Ovary (tissue), 9 donors: ENCODE measurements around the gene TP73. TPM values are rescaled to one million over a fixed set of nuclear protein-coding genes. Genes with fewer than 3 reads are reported as not detected.
A peak's percentile ranks its signal among the peaks of the same experiment; 100 is the strongest.

Experiments
- DNase-seq, 5 donors: peaks; one replicate each; pipeline ENCODE4 v3.0.0-alpha.2; 2019 to 2020
- H3K27ac ChIP-seq, 2 donors: fragments of 200-600 bp; one replicate each; pipeline versions ENCODE4 v1.5.1 to v1.8.0; 2019 to 2022
- H3K27me3 ChIP-seq: fragments of 200-600 bp; one replicate; pipeline ENCODE4 v1.8.0; 2022
- H3K36me3 ChIP-seq: fragments of 200-600 bp; sonication (generic); one replicate; pipeline ENCODE4 v1.5.1; 2019
- H3K4me1 ChIP-seq: one replicate; pipeline ENCODE4 v1.8.1; 2013; ENCODE audit warnings: mild to moderate bottlenecking, moderate library complexity; ENCODE audit not compliant: insufficient read depth
- H3K4me3 ChIP-seq: fragments of 200-600 bp; sonication (generic); one replicate; pipeline ENCODE4 v1.5.1; 2017
- H3K9me3 ChIP-seq, 2 donors: fragments of 200-600 bp in 1 of 2; sonication (generic) in 1 of 2; one replicate each; pipeline versions ENCODE4 v1.5.1 to v1.8.1; 2013 to 2019; ENCODE audit warnings: mild to moderate bottlenecking in 1 of 2, moderate library complexity in 1 of 2
- EP300 ChIP-seq: sonication (generic); formaldehyde crosslinking; IDR thresholded peaks from one replicate; pipeline ENCODE4 v1.6.1; 2017; ENCODE audit warnings: antibody characterized with exemption
- POLR2A ChIP-seq: fragments of 450-650 bp; IDR thresholded peaks from one replicate; pipeline ENCODE4 v1.6.1; 2017; ENCODE audit warnings: antibody characterized with exemption, mild to moderate bottlenecking, moderate library complexity
- WGBS, 3 donors: extraction: QIAGEN DNeasy Blood & Tissue Kit in 1 of 3; methylation state at CpG; one replicate each; pipeline versions ENCODE4 v1.1.5 to v1.1.7; 2013 to 2017; 5-methylcytosine and 5-hydroxymethylcytosine counted together
- intact Hi-C, 4 donors: fragments of 100-400 bp; cut with DNase I; formaldehyde crosslinking; loops; one replicate each; pipeline versions ENCODE4 v1.11.0 to v1.15.1; 2022 to 2023
- polyA plus RNA-seq, 2 donors: library from polyadenylated mRNA; stranded (reverse); fragments of 200-250 nt in 1 of 2; fragments of 350-450 nt in 1 of 2; fragmentation: Illumina TruSeq in 1 of 2; extraction: RNeasy Lipid Tissue Mini Kit (QIAGEN cat#74804) in 1 of 2; gene quantifications; one replicate each; pipeline ENCODE4 v1.2.3, GENCODE V29; 2013 to 2014
- total RNA-seq, 7 donors: library from RNA; depleted of rRNA in 2 of 7; stranded (reverse); fragments of >200 nt in 2 of 7; fragmentation: NEBNext Ultra II Directional in 3 of 7; extraction: Animal tissue kit (Norgen Biotek cat#: 25700) in 3 of 7; gene quantifications; one replicate each; pipeline versions ENCODE4 v1.1.0 to v1.2.4, GENCODE V29; 2016 to 2023
- TF ChIP-seq, protein P1 (sequence below), 3 donors: fragments of 450-650 bp in 2 of 3; fragments of 200-600 bp in 1 of 3; IDR thresholded peaks; one replicate each; pipeline versions ENCODE4 v1.5.1 to v1.8.0; 2016 to 2022; ENCODE audit warnings: antibody characterized with exemption in 3 of 3, mild to moderate bottlenecking in 1 of 3
- donor health status: DM: no; HTN: no; CAD: no; lungs with moderate emphysema.
- donor health status: DM: no; HTN: no; CAD: no.
- donor health status: Bipolar disorder and iron deficiency.
- donor health status: DM: yes; HTN: yes; CAD: no.
- donor health status: DM: no; HTN: no; CAD: no.
- donor health status: DM: yes; HTN: yes; CAD: no.

The TP73 gene
- total and polyA plus RNA-seq, 9 donors, result 0.03 to 7.5 (median 0.42) TPM

DNA sequence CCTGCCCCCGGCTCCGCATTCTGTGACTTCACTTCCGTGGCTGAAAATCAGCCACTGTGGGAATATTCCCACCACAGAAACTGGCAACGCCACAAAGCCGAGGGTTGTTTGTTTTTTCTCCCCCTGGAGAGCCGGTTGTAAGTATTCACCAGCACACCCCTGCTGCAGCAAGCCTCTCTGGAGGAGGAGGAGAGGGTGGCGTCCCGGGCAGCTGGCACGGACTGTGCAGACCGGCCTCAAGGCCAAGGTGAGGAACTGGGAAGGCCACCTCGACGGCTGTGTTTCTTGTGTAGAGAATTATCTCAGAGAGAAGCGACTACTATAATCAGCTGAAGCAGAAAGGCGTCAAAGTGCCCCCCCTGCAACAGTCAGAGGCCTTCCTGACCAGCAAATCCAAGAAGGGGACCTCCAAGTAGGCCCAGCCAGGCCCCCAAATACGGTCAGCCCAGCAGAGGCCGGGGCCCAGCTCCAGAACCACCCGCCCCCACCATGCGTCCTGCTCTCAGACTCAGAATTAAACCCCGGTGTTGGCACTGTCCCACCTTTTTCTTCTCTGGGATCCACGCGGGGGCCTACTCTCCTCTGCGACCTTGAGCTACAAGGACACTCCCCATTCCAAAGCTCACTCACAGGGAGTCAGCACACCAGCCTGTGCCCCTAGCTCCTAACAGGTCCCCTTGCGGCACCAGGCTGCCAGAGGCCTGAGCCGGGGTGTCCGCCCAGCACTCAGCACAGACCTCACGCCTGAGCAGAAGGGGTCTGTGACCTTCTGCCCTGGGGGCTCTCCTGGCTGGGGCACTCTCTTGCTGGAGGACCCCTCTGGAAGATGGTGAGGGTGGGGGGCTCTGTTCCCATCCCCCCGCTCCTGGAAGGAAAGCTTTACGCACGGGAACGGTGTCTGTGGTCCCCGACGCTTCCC, 119.1 kb downstream of the TP73 start:
- H3K36me3 ChIP-seq, result no peaks in the 10 kb centered on the region
- intact Hi-C loops, result no loop called here
- 13 to 22% (median 14%) methylated on average over 32 of the region's 32 CpGs for WGBS, 3 donors
- peak overlapping the region; percentile 64 for H3K4me3 ChIP-seq
- H3K9me3 ChIP-seq, result no peaks in the 10 kb centered on the region
- TF ChIP-seq EP300, result no peak
- TF ChIP-seq, protein P1, sequence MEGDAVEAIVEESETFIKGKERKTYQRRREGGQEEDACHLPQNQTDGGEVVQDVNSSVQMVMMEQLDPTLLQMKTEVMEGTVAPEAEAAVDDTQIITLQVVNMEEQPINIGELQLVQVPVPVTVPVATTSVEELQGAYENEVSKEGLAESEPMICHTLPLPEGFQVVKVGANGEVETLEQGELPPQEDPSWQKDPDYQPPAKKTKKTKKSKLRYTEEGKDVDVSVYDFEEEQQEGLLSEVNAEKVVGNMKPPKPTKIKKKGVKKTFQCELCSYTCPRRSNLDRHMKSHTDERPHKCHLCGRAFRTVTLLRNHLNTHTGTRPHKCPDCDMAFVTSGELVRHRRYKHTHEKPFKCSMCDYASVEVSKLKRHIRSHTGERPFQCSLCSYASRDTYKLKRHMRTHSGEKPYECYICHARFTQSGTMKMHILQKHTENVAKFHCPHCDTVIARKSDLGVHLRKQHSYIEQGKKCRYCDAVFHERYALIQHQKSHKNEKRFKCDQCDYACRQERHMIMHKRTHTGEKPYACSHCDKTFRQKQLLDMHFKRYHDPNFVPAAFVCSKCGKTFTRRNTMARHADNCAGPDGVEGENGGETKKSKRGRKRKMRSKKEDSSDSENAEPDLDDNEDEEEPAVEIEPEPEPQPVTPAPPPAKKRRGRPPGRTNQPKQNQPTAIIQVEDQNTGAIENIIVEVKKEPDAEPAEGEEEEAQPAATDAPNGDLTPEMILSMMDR (IDR thresholded peaks at IDR 0.05), result no peak
- TF ChIP-seq POLR2A, result no peak
- H3K27me3 ChIP-seq, result no peaks in the 10 kb centered on the region
- H3K27ac ChIP-seq, result peak overlapping the region; percentile 1 to 90
- H3K4me1 ChIP-seq, result peaks cover 17% of the 10 kb centered on the region
- peak; percentile 71 to 77 (median 75) for DNase-seq

DNA sequence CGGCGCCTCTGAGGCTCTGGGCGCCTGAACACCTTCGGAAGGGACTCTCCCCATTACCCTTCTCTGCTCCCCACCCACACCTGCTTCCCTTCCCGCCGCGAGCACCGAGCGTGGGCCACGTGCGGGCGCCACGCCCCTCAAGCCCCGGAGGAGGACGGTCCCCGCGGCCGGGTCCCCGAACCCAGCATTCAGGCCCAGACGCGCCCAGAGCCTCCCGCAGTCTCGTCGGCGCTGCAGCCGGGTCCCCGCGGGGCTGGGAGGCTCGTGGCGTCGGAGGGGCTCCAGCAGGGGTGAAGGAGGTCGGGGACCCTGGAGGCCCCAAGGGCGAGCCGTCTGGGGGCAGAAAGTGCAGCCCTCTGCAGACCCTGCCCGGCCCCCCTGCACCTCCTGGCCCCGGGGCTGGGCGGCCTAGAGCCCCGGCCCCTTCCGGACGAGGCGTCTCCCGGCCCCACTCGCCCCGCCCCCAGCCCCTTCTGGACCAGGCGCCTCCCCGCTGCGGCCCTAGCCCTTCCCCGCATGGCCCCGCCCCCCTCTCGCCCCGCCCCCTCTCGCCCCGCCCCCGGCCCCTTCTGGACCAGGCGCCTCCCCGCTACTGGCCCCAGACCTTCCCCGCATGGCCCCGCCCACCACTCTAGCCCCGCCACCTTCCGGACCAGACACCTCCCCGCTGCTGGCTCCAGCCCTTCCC, 119.9 kb downstream of the TP73 start:
- no peaks in the 10 kb centered on the region for H3K9me3 ChIP-seq
- H3K27ac ChIP-seq, result peak overlapping the region; percentile 70 to 90
- H3K4me3 ChIP-seq, result peak overlapping the region; percentile 64
- peaks cover 17% of the 10 kb centered on the region for H3K4me1 ChIP-seq
- no peaks in the 10 kb centered on the region for H3K27me3 ChIP-seq
- WGBS, 3 donors, result 0 to 1% (median 1%) methylated on average over 3 to 59 of the region's 61 CpGs
- peak; percentile 94 to 97 (median 95) for DNase-seq
- intact Hi-C loops, result no loop called here
- TF ChIP-seq EP300, result no peak
- TF ChIP-seq POLR2A, result peak; percentile 50
- H3K36me3 ChIP-seq, result no peaks in the 10 kb centered on the region

DNA sequence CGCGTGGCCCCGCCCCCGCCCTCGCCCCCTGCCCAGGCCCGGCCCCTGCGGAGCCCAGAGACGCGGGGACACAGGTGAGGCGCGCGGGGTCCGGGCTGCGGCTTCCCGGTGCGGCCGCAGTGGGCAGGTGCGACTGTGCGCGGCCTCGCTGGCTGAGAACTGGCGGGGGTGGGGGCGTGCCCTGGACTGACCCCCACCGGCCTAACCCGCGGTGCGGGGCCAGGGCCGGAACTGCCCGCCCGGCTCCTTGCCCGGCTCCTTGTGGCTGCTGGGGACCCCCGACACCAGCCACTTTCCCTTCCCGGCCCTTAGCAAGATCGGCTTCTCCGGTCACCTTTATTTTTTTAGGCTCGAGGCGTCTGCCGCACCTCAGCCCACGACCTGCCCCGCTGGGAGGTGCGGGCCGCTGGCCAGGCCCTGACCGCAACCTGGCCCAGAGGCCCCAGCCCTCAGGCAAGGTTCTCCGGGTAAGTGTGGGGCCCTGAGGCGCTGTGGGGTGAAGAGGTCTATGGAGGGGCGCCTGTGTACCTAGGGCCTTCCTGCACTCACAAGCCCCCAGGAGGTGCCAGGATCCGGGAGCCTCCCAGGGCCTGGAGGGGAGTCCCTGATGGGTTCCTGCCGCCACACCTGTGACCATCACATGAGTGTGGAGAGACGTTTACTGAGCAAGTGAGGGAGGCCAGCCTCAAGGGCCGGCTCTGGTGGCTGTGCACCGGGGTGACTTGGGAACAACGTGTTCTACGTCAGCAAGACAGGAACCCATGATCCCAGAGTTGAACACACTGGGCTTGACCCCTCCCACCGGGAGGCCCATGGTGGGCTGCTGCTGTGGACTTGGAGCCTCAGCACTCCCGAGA, 120.6 kb downstream of the TP73 start, which contains the start of gene SMIM1:
Gene SMIM1 (plus strand): TSS at position 35 of the 857 bp plus-strand sequence. CDS start 2,625 bp downstream, outside the sequence.
- TF ChIP-seq EP300, result no peak
- TF ChIP-seq POLR2A, result no peak
- TF ChIP-seq, protein P1 (IDR thresholded peaks at IDR 0.05), result no peak
- peak within 1 kb of the TSS; percentile 64 for H3K4me3 ChIP-seq
- peak in 3 of 5 donors; percentile 39 to 54 (median 44) for DNase-seq
- intact Hi-C loops, result no loop called here
- H3K4me1 ChIP-seq, result peaks cover 17% of the 10 kb centered on the region
- no peaks in the 10 kb centered on the region for H3K27me3 ChIP-seq
- no peaks in the 10 kb centered on the region for H3K9me3 ChIP-seq
- 23 to 37% (median 26%) methylated on average over 34 to 55 of the region's 55 CpGs for WGBS, 3 donors
- H3K27ac ChIP-seq, result peak within 1 kb of the TSS; percentile 70 to 90
- H3K36me3 ChIP-seq, result no peaks in the 10 kb centered on the region

DNA sequence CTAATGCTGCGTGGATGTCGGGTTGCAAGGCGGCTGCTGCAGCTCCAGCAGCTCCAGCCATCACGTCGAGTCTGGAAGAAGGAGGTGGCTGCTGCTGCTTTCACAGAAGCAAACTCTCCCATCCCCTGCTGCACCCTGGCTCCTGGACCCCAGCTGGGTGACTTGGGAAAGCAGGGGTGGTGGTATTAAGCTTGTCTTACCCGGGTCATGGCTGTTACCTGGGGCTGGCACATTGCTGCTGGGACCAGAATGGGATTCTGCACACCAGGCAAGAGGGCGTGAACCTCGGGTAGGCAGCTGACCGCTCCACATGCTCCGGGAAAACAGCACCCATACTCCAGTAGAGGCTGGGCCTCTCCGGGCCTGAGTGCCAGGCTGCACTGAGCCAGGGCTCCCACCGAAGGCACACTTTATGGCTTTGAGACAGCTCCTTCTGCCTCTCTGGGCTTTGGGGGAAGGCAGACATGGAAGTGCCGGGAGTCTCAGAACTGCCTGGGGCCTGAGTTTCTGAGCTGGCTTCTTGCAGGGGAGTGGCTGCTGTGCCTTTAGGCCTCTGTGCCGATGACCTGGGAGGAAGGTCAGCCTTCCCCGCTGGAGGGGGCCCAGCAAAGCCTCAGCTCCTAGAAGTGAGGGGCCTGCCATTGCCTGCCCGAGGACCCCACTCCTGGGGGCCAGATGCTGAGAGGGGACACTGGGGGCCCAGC, 121.4 kb downstream of the TP73 start:
- Histone ChIP-seq H3K36me3 (no peaks in the 10 kb centered on the region), H3K9me3 (no peaks in the 10 kb centered on the region), H3K4me3 (no peak overlapping the region), H3K4me1 (peaks cover 17% of the 10 kb centered on the region), H3K27ac (peak overlapping the region in 1 of 2 donors; percentile 76), H3K27me3 (no peaks in the 10 kb centered on the region)
- peak in 2 of 5 donors; percentile 44 to 48 for DNase-seq
- 71 to 79% (median 76%) methylated on average over 16 of the region's 16 CpGs for WGBS, 3 donors
- intact Hi-C loops, result no loop called here
- TF ChIP-seq, protein P1 (IDR thresholded peaks at IDR 0.05), result no peak
- no peak for TF ChIP-seq POLR2A
- TF ChIP-seq EP300, result no peak
